ENCODE measurements around the gene ANXA10. TPM values are rescaled to one million over a fixed set of nuclear protein-coding genes. Genes with fewer than 3 reads are reported as not detected.
A peak's percentile ranks its signal among the peaks of the same experiment; 100 is the strongest.

ANXA10 gene
- total and polyA plus RNA-seq, 2 donors (not counting 3 experiments of a cell fraction or from before 2014, with no cell fraction given), result not detected

- Histone ChIP-seq H3K9me3 (replicated peaks; ENCODE audit: control insufficient read depth, insufficient read depth, low read length) (no peaks in the 10 kb centered on the region), H3K4me3 (replicated peaks in 1 of 3; ENCODE audit: insufficient read depth in 1 of 3, low read depth in 1 of 3, low read length in 3 of 3) (no peak overlapping the region), H3K9ac (replicated peaks; ENCODE audit: extremely low read depth, insufficient read depth, low read length) (no peak overlapping the region), H2AFZ (ENCODE audit: low read depth, low read length) (no peak overlapping the region), H3K27ac (ENCODE audit: insufficient read depth, low read depth, low read length) (peak overlapping the region; percentile 53), H3K4me1 (ENCODE audit: control insufficient read depth, extremely low read depth, insufficient read depth, low read length) (peaks cover 27% of the 10 kb centered on the region), H3K27me3 (ENCODE audit: control insufficient read depth in 2 of 2, insufficient read depth in 2 of 2, low read length in 2 of 2) (no peaks in the 10 kb centered on the region), H3K9me1 (replicated peaks; ENCODE audit: control insufficient read depth, extremely low read depth, insufficient read depth, low read length) (no peaks in the 10 kb centered on the region), H4K20me1 (replicated peaks; ENCODE audit: control insufficient read depth, extremely low read depth, insufficient read depth, low read length) (no peaks in the 10 kb centered on the region), H3K4me2 (ENCODE audit: insufficient read depth, low read length) (peak overlapping the region; percentile 24), H3K79me2 (ENCODE audit: control insufficient read depth, insufficient read depth, low read length) (no peaks in the 10 kb centered on the region), H3K36me3 (ENCODE audit: control insufficient read depth in 2 of 2, extremely low read depth in 1 of 2, insufficient read depth in 2 of 2, low read length in 2 of 2) (no peaks in the 10 kb centered on the region)
- ChIA-PET POLR2A (interaction anchor here (0.5 to 0.6 kb wide), 2 partner anchors 610 to 1218 kb away, joined by 3 to 4 read pairs; no protein-coding TSS in a partner anchor), CTCF (no interaction called here)
- intact Hi-C loops (cut with micrococcal nuclease) (no loop called here), dilution Hi-C loops (cut with MboI; ENCODE audit: extremely low pct_ligation_motif_present, low sequenced_read_pairs) (no loop called here)
- DNase-seq (ENCODE audit: low read depth, low spot score), result peak; percentile 91
- no TSS peak for BruUV-seq (replicated peaks)
- TF ChIP-seq POLR2A (IDR thresholded peaks at IDR 0.05; ENCODE audit: low read depth, low read length), result no peak
- peak; percentile 48 for TF ChIP-seq JUN (IDR thresholded peaks at IDR 0.05; ENCODE audit: borderline replicate concordance, insufficient read depth, insufficient read length, low read depth)
- no peak for FAIRE-seq
Observed at GRCh38 chr4:168221301-168221700, 129.0 kb downstream of the ANXA10 start.

Other genes starting within 250 kb of the ANXA10 start
- 7.9 and 9.3 TPM in 2 replicates for gene DDX60, start 226.2 kb downstream of the ANXA10 start, total RNA-seq
- 1.9 and 3.8 TPM in 2 replicates for gene DDX60, start 226.2 kb downstream of the ANXA10 start, polyA plus RNA-seq